Measurements from ENCODE around the gene ELMO1.
A peak's percentile ranks its signal among the peaks of the same experiment; 100 is the strongest.

Gene ELMO1

GRCh38 chr7:37344886-37345579 lies 103.6 kb downstream of the ELMO1 start:
- H3K9me3 Mint-ChIP-seq, result no peaks in the 10 kb centered on the region
- DNase-seq (no peak), ATAC-seq (replicated peaks) (no peak)
- peaks cover 19% of the 10 kb centered on the region for H3K36me3 Mint-ChIP-seq (ENCODE audit: insufficient read depth)
- peak overlapping the region; percentile 60 to 92 for H3K27ac Mint-ChIP-seq
- H3K27me3 Mint-ChIP-seq, result no peaks in the 10 kb centered on the region
- peak overlapping the region in 1 of 2 donors; percentile 8 for H3K4me3 Mint-ChIP-seq
- H3K4me1 Mint-ChIP-seq (ENCODE audit: low read depth in 2 of 2), result peaks cover 34 to 43% of the 10 kb centered on the region in 2 donors

DNA sequence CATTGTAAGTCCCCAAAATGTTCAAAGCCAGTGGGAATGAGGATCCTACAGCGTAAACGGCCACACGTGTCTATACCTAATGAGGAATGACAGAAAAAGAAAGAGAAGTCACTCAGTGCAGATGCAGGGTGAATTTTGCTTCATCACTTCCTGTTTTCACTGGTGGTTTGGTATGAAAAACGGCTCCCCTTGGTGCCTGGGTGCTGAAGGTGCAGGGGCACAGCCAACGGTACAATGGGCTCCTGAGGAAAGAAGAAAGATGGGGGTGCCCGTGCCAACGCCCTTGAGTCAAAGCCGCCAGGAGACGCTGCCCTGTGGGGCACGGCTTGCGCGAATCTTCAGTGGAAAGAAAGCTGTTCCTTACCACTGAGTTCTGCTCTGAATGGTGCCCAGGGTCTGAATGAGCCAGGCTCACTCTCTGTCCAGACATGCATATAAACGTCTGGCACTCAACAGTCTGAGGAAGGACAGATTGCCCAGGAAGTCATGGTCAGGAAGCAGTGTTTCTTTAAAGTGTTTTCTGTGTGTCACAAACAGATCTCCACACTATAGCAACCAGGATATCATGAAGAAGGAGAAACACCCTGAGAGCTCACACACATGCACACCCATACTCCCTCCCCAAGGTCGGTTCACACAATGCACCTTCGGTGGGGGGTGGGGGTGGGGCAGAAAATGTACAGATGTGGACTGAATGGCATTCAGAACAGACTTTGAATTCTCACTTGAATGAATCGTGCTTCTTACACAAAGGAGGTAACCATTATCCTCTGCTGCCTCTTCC lies 105.8 kb downstream of the ELMO1 start:
- Mint-ChIP-seq H3K27ac (peak overlapping the region; percentile 94 to 96), H3K4me3 (peak overlapping the region; percentile 85 to 87), H3K27me3 (no peaks in the 10 kb centered on the region), H3K9me3 (no peaks in the 10 kb centered on the region), H3K4me1 (ENCODE audit: low read depth in 2 of 2) (peaks cover 32 to 45% of the 10 kb centered on the region in 2 donors), H3K36me3 (ENCODE audit: insufficient read depth) (peaks cover 19% of the 10 kb centered on the region)
- peak; percentile 54 to 59 (median 58) for DNase-seq
- peak; percentile 85 for ATAC-seq (replicated peaks)

GRCh38 chr7:37342176-37342687 lies 106.4 kb downstream of the ELMO1 start:
- peaks cover 32 to 45% of the 10 kb centered on the region in 2 donors for H3K4me1 Mint-ChIP-seq (ENCODE audit: low read depth in 2 of 2)
- H3K27me3 Mint-ChIP-seq, result no peaks in the 10 kb centered on the region
- no peaks in the 10 kb centered on the region for H3K9me3 Mint-ChIP-seq
- H3K27ac Mint-ChIP-seq, result peak overlapping the region; percentile 94 to 96
- peaks cover 23% of the 10 kb centered on the region for H3K36me3 Mint-ChIP-seq (ENCODE audit: insufficient read depth)
- peak in 1 of 3 experiments; percentile 6 for DNase-seq
- ATAC-seq (replicated peaks), result peak; percentile 7
- peak overlapping the region; percentile 85 to 87 for H3K4me3 Mint-ChIP-seq

GRCh38 chr7:37341033-37341630 lies 107.5 kb downstream of the ELMO1 start:
- Mint-ChIP-seq H3K27ac (peak overlapping the region; percentile 17 to 96), H3K27me3 (no peaks in the 10 kb centered on the region), H3K4me3 (peak overlapping the region; percentile 85 to 87), H3K36me3 (ENCODE audit: insufficient read depth) (peaks cover 25% of the 10 kb centered on the region), H3K9me3 (no peaks in the 10 kb centered on the region), H3K4me1 (ENCODE audit: low read depth in 2 of 2) (peaks cover 38 to 53% of the 10 kb centered on the region in 2 donors)
- ATAC-seq (replicated peaks) (no peak), DNase-seq (no peak)

DNA sequence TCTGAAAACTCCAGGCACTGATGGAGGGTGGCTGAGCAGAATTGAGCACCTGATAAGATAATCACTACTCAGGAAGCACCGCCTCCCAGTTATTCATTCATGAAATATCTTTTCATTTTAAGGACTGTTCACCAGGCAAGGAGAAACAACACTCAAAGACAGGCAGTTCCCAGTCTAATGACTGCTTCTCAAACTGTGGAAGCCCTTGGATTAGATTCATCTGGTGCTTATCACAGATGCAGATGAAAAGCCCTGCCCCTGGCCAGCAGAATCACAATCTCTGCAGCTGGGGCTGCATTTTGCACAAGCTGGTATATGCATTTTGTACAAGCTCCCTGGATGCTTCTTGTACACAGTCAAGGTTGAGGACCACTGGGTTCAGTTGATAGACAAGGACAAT lies 109.7 kb downstream of the ELMO1 start:
- ATAC-seq (replicated peaks), result no peak
- H3K27me3 Mint-ChIP-seq, result no peaks in the 10 kb centered on the region
- no peak overlapping the region for H3K4me3 Mint-ChIP-seq
- no peak for DNase-seq
- no peaks in the 10 kb centered on the region for H3K9me3 Mint-ChIP-seq
- H3K27ac Mint-ChIP-seq, result peak overlapping the region in 1 of 2 donors; percentile 41
- H3K36me3 Mint-ChIP-seq (ENCODE audit: insufficient read depth), result peaks cover 29% of the 10 kb centered on the region
- peaks cover 36 to 50% of the 10 kb centered on the region in 2 donors for H3K4me1 Mint-ChIP-seq (ENCODE audit: low read depth in 2 of 2)

- no peaks in the 10 kb centered on the region for H3K27me3 Mint-ChIP-seq
- peaks cover 26% of the 10 kb centered on the region for H3K36me3 Mint-ChIP-seq (ENCODE audit: insufficient read depth)
- peaks cover 33 to 52% of the 10 kb centered on the region in 2 donors for H3K4me1 Mint-ChIP-seq (ENCODE audit: low read depth in 2 of 2)
- H3K27ac Mint-ChIP-seq, result peak overlapping the region in 1 of 2 donors; percentile 58
- no peaks in the 10 kb centered on the region for H3K9me3 Mint-ChIP-seq
- ATAC-seq (replicated peaks), result no peak
- DNase-seq, result no peak
- no peak overlapping the region for H3K4me3 Mint-ChIP-seq
Measured at GRCh38 chr7:37337522-37337921, 111.1 kb downstream of the ELMO1 start.

DNA sequence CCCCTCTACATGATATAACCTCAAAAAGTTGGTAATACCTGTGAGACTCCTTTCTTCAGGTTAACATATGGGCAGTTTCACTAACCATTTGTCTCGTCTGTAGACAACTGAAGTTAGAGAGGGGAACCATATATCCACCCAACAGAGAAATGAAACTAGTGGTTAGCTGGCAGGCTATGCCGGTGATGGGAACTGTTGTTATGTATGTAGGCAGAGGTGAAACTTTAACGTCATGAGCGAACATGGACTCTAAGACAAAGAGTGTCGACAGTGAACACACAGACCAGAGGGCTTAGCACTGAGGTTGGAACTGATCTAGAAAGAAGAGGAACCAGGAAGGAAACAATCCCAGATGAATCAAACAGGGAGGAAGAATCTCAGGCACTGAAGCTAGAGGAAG lies 112.4 kb downstream of the ELMO1 start:
- H3K27me3 Mint-ChIP-seq, result no peaks in the 10 kb centered on the region
- H3K4me3 Mint-ChIP-seq, result peak overlapping the region; percentile 41 to 54
- H3K27ac Mint-ChIP-seq, result peak overlapping the region; percentile 35 to 80
- H3K9me3 Mint-ChIP-seq, result no peaks in the 10 kb centered on the region
- DNase-seq (peak in 1 of 3 experiments; percentile 8), ATAC-seq (replicated peaks) (peak; percentile 85)
- peaks cover 26% of the 10 kb centered on the region for H3K36me3 Mint-ChIP-seq (ENCODE audit: insufficient read depth)
- H3K4me1 Mint-ChIP-seq (ENCODE audit: low read depth in 2 of 2), result peaks cover 27 to 51% of the 10 kb centered on the region in 2 donors

GRCh38 chr7:37333075-37333474 lies 115.6 kb downstream of the ELMO1 start:
- H3K9me3 Mint-ChIP-seq, result no peaks in the 10 kb centered on the region
- peaks cover 23% of the 10 kb centered on the region for H3K36me3 Mint-ChIP-seq (ENCODE audit: insufficient read depth)
- H3K27me3 Mint-ChIP-seq, result no peaks in the 10 kb centered on the region
- ATAC-seq (replicated peaks) (no peak), DNase-seq (no peak)
- peaks cover 23 to 49% of the 10 kb centered on the region in 2 donors for H3K4me1 Mint-ChIP-seq (ENCODE audit: low read depth in 2 of 2)
- no peak overlapping the region for H3K4me3 Mint-ChIP-seq
- no peak overlapping the region for H3K27ac Mint-ChIP-seq

- H3K4me1 Mint-ChIP-seq (ENCODE audit: low read depth in 2 of 2), result peaks cover 23 to 49% of the 10 kb centered on the region in 2 donors
- peak overlapping the region in 1 of 2 donors; percentile 42 for H3K4me3 Mint-ChIP-seq
- H3K27ac Mint-ChIP-seq, result no peak overlapping the region
- H3K27me3 Mint-ChIP-seq, result no peaks in the 10 kb centered on the region
- peaks cover 21% of the 10 kb centered on the region for H3K36me3 Mint-ChIP-seq (ENCODE audit: insufficient read depth)
- DNase-seq (no peak), ATAC-seq (replicated peaks) (no peak)
- H3K9me3 Mint-ChIP-seq, result no peaks in the 10 kb centered on the region
Measured at GRCh38 chr7:37332243-37333016, 116.2 kb downstream of the ELMO1 start.

- peaks cover 17 to 46% of the 10 kb centered on the region in 2 donors for H3K4me1 Mint-ChIP-seq (ENCODE audit: low read depth in 2 of 2)
- no peak overlapping the region for H3K4me3 Mint-ChIP-seq
- peaks cover 17% of the 10 kb centered on the region for H3K36me3 Mint-ChIP-seq (ENCODE audit: insufficient read depth)
Measured at GRCh38 chr7:37330775-37331174, 117.9 kb downstream of the ELMO1 start.

GRCh38 chr7:37329940-37330339 lies 118.7 kb downstream of the ELMO1 start:
- no peak overlapping the region for H3K4me3 Mint-ChIP-seq
- H3K36me3 Mint-ChIP-seq (ENCODE audit: insufficient read depth), result peaks cover 17% of the 10 kb centered on the region
- no peak for ATAC-seq (replicated peaks)

More at GRCh38 chr7:37330775-37331174, 117.9 kb downstream of the ELMO1 start:
- Mint-ChIP-seq H3K27me3 (no peaks in the 10 kb centered on the region), H3K27ac (peak overlapping the region in 1 of 2 donors; percentile 72), H3K9me3 (no peaks in the 10 kb centered on the region)
- no peak for ATAC-seq (replicated peaks)
- DNase-seq, result no peak

GRCh38 chr7:37327288-37327687 lies 121.4 kb downstream of the ELMO1 start:
- Mint-ChIP-seq H3K27me3 (no peaks in the 10 kb centered on the region), H3K27ac (peak overlapping the region in 1 of 2 donors; percentile 22), H3K9me3 (no peaks in the 10 kb centered on the region), H3K4me3 (no peak overlapping the region), H3K36me3 (ENCODE audit: insufficient read depth) (peaks cover 11% of the 10 kb centered on the region), H3K4me1 (ENCODE audit: low read depth in 2 of 2) (peaks cover 13 to 34% of the 10 kb centered on the region in 2 donors)
- ATAC-seq (replicated peaks) (no peak), DNase-seq (no peak)

More at GRCh38 chr7:37329940-37330339, 118.7 kb downstream of the ELMO1 start:
- Mint-ChIP-seq H3K27ac (peak overlapping the region in 1 of 2 donors; percentile 72), H3K27me3 (no peaks in the 10 kb centered on the region), H3K9me3 (no peaks in the 10 kb centered on the region), H3K4me1 (ENCODE audit: low read depth in 2 of 2) (peaks cover 15 to 44% of the 10 kb centered on the region in 2 donors)
- no peak for DNase-seq

Measured in effector memory CD8-positive, alpha-beta T cell (primary cell).